BE2C (cell line): ENCODE results near the gene PRKAR2B.

Source experiments
- DNase-seq: peaks from one replicate; pipeline ENCODE4 v3.0.0-alpha.2; 2020
- H3K27me3 ChIP-seq: fragments of 250-450 bp; sonication (Bioruptor Pico); 2 replicates; pipeline ENCODE4 v1.5.1; 2020; ENCODE audit warnings: mild to moderate bottlenecking
- H3K36me3 ChIP-seq: fragments of 250-450 bp; sonication (Bioruptor Pico); 2 replicates; pipeline ENCODE4 v1.5.1; 2020; ENCODE audit warnings: mild to moderate bottlenecking
- H3K4me1 ChIP-seq: fragments of 250-450 bp; sonication (Bioruptor Pico); 2 replicates; pipeline ENCODE4 v1.5.1; 2020
- H3K4me3 ChIP-seq: 2 replicates; pipeline ENCODE4 v1.5.1; 2011; ENCODE audit warnings: low read depth, low read length
- H3K9me3 ChIP-seq: fragments of 250-450 bp; sonication (Bioruptor Pico); 2 replicates; pipeline ENCODE4 v1.5.1; 2020
- TF ChIP-seq, protein P1 (sequence below): IDR thresholded peaks from 2 replicates; pipeline ENCODE4 v1.5.1; 2012; ENCODE audit warnings: mild to moderate bottlenecking, low read depth, low read length

Gene PRKAR2B

DNA sequence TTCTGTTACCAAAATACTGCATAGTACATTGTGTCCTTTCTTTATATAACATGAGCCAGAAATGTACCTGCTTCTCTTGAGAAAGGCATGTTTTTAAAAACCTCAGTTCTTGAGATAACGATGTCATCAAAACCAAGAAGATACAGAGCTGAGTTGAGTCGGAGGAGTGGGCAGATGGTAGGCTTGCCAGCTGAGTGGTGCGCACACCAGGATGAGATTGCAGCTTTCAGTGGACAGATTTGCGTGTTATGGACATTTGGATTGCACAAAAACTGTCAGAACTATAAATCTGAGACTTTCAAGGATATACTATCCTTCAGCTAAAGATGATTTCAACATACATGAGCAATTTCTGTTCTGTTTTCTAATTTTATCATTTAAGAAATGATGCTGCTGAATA lies 25.0 kb downstream of the PRKAR2B start:
- TF ChIP-seq, protein P1, sequence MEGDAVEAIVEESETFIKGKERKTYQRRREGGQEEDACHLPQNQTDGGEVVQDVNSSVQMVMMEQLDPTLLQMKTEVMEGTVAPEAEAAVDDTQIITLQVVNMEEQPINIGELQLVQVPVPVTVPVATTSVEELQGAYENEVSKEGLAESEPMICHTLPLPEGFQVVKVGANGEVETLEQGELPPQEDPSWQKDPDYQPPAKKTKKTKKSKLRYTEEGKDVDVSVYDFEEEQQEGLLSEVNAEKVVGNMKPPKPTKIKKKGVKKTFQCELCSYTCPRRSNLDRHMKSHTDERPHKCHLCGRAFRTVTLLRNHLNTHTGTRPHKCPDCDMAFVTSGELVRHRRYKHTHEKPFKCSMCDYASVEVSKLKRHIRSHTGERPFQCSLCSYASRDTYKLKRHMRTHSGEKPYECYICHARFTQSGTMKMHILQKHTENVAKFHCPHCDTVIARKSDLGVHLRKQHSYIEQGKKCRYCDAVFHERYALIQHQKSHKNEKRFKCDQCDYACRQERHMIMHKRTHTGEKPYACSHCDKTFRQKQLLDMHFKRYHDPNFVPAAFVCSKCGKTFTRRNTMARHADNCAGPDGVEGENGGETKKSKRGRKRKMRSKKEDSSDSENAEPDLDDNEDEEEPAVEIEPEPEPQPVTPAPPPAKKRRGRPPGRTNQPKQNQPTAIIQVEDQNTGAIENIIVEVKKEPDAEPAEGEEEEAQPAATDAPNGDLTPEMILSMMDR, result no peak
- Histone ChIP-seq H3K4me1 (peaks cover 6% of the 10 kb centered on the region; the same call in 1 of the 2 replicates), H3K9me3 (no peaks in the 10 kb centered on the region), H3K27me3 (no peaks in the 10 kb centered on the region), H3K36me3 (no peaks in the 10 kb centered on the region), H3K4me3 (no peak overlapping the region)
- no peak for DNase-seq

DNA sequence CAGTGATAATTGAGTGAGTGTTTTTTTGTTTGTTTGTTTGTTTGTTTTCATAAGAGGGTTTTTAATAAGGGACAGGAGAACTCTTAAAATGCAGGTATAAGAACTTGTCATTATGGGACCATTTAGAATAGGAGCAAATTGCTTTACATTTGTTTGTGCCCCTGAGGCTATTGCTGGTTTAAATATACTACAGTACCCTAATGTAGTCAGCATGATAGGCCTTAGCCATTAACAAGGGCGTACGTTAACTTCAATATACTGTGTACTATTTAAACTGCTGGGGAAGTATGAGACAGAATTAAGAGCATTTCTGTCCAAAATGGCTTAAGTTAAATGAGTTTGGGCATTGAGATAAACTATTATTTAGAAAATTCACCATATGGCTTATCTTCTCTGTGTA lies 26.2 kb downstream of the PRKAR2B start:
- no peaks in the 10 kb centered on the region for H3K9me3 ChIP-seq
- H3K4me3 ChIP-seq, result no peak overlapping the region
- peaks cover 6% of the 10 kb centered on the region; the same call in 1 of the 2 replicates for H3K4me1 ChIP-seq
- TF ChIP-seq, protein P1, result no peak
- no peak for DNase-seq
- H3K27me3 ChIP-seq, result no peaks in the 10 kb centered on the region
- H3K36me3 ChIP-seq, result no peaks in the 10 kb centered on the region

DNA sequence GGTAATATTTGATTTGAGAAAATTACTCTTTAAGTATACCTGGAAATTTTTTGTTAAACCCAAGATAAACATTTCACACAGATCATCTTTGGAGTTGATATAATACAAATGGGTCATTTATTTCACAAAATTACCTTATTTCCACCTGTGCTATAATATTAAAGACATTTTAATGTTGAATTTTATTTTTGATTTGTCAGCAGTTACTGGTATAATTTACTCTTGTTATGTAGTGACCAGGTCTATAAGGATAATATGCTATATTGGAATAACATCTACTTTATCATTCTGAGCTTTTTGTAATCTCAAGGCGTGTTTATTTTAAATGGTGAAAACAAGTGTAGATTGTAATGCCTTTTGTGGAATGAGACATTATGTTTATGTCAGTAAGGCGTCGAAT lies 26.6 kb downstream of the PRKAR2B start:
- Histone ChIP-seq H3K27me3 (no peaks in the 10 kb centered on the region), H3K4me3 (no peak overlapping the region), H3K4me1 (peaks cover 6% of the 10 kb centered on the region; the same call in 1 of the 2 replicates), H3K9me3 (no peaks in the 10 kb centered on the region), H3K36me3 (no peaks in the 10 kb centered on the region)
- no peak for DNase-seq
- TF ChIP-seq, protein P1, result no peak

DNA sequence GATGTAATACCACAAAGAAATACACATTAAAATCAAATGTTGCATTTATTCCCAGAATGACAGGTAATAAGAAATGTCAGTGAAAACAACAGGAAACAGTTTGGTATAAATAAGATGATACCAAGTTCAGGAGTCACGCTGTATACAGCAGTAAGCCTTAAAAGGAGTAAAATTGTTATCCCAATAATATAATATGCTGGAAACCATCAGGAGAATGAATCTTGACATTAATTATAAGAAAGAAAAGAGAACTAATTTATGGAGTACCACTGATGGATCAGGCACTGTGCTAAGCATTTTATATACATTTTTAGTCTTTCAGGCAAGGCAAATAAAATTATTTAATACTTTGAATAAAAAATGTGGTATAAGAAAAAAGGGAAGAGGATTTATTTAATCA lies 27.6 kb downstream of the PRKAR2B start:
- no peak overlapping the region for H3K4me3 ChIP-seq
- H3K27me3 ChIP-seq, result no peaks in the 10 kb centered on the region
- no peak for DNase-seq
- H3K4me1 ChIP-seq, result peaks cover 6% of the 10 kb centered on the region; the same call in 1 of the 2 replicates
- TF ChIP-seq, protein P1, result no peak
- no peaks in the 10 kb centered on the region for H3K36me3 ChIP-seq
- no peaks in the 10 kb centered on the region for H3K9me3 ChIP-seq

DNA sequence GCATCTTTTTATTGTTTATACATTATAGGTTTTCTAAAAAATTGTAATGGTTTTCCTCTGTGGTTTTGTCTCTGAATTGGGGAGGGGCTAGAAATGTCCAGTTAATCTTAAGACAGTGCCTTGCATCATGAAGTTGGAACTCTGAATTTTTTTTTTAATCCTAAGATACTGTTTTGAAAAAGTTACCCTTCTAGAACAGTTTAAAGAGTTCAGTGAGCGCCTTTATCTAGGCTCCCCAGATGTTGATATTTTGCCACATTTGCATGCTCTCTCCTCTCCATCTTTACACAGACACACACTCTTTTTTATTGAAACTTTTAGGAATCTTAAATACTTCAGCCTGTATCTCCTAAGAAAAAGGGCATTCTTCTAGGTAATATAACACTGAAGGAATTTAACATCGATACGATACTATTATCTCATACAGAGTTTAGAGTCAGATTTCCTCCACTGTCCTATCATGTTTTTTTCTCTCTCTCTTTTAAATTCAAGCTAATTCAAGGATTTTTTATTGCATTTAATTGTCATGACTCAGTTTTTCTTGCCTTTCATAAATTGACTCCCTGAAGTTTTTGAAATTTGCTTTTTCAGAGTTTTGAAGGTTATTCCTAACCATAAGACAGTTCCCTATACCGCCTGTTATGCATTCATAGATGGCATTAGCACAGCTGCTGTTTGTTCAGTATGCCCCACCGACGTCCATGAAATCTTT lies 31.5 kb downstream of the PRKAR2B start:
- Histone ChIP-seq H3K27me3 (no peaks in the 10 kb centered on the region), H3K4me3 (no peak overlapping the region), H3K4me1 (peaks cover 18% of the 10 kb centered on the region), H3K36me3 (no peaks in the 10 kb centered on the region), H3K9me3 (no peaks in the 10 kb centered on the region)
- TF ChIP-seq, protein P1, result no peak
- no peak for DNase-seq
